GM12878 (cell line): ENCODE measurements around the gene ADAM15. TPM values are rescaled to one million over a fixed set of nuclear protein-coding genes. Genes with fewer than 3 reads are reported as not detected.

Source experiments
- BHLHE40 ChIP-seq, 2 experiments: fragments of 450-650 bp in 1 of 2; IDR thresholded peaks; 2 replicates each; pipeline ENCODE4 v1.6.1; 2011 to 2017; ENCODE audit warnings: low read depth in 2 of 2, borderline replicate concordance in 1 of 2, improper control_type of control experiment in 1 of 2, low read length in 1 of 2, mild to moderate bottlenecking in 1 of 2
- DPF2 ChIP-seq: fragments of 450-650 bp; IDR thresholded peaks from 2 replicates; pipeline ENCODE4 v1.6.1; 2017; ENCODE audit warnings: mild to moderate bottlenecking
- E4F1 ChIP-seq: fragments of 450-650 bp; IDR thresholded peaks from 2 replicates; pipeline ENCODE4 v1.6.1; 2018; ENCODE audit warnings: borderline replicate concordance, mild to moderate bottlenecking; ENCODE audit not compliant: partially characterized antibody
- ELK1 ChIP-seq: IDR thresholded peaks from 2 replicates; pipeline ENCODE4 v1.6.1; 2012; ENCODE audit warnings: low read depth, low read length, improper control_type of control experiment
- FOXK2 ChIP-seq: fragments of 450-650 bp; IDR thresholded peaks from 2 replicates; pipeline ENCODE4 v1.6.1; 2017; ENCODE audit warnings: mild to moderate bottlenecking, moderate library complexity
- GATAD2B ChIP-seq: fragments of 450-650 bp; conservative IDR thresholded peaks from 2 replicates; pipeline ENCODE4 v1.6.1; 2017; ENCODE audit warnings: low read depth, mild to moderate bottlenecking, moderate library complexity
- HDAC2 ChIP-seq: fragments of 200-600 bp; sonication (generic); IDR thresholded peaks from 2 replicates; pipeline ENCODE4 v1.6.1; 2017
- JUND ChIP-seq: IDR thresholded peaks from 2 replicates; pipeline ENCODE4 v1.6.1; 2012; ENCODE audit warnings: low read depth, mild to moderate bottlenecking, low read length, improper control_type of control experiment, moderate library complexity
- MEF2B ChIP-seq: fragments of 450-650 bp; IDR thresholded peaks from 2 replicates; pipeline ENCODE4 v1.6.1; 2018; ENCODE audit warnings: mild to moderate bottlenecking, moderate library complexity; ENCODE audit not compliant: partially characterized antibody, poor library complexity, severe bottlenecking
- POU2F2 ChIP-seq: IDR thresholded peaks from 3 replicates; pipeline ENCODE4 v1.6.1; 2011; ENCODE audit warnings: low read depth, mild to moderate bottlenecking, low read length, borderline replicate concordance
- REST ChIP-seq: IDR thresholded peaks from 2 replicates; pipeline ENCODE4 v1.6.1; 2012; ENCODE audit warnings: mild to moderate bottlenecking, low read depth, low read length
- SKIL ChIP-seq: fragments of 450-650 bp; IDR thresholded peaks from 2 replicates; pipeline ENCODE4 v1.6.1; 2017; ENCODE audit warnings: mild to moderate bottlenecking, low read depth, inconsistent platforms; ENCODE audit not compliant: poor library complexity, severe bottlenecking
- SPI1 ChIP-seq: IDR thresholded peaks from 2 replicates; pipeline ENCODE4 v1.6.1; 2011; ENCODE audit warnings: low read depth, mild to moderate bottlenecking, low read length, moderate library complexity, borderline replicate concordance; ENCODE audit not compliant: insufficient read depth
- YY1 ChIP-seq: IDR thresholded peaks from 2 replicates; pipeline ENCODE4 v1.6.1; 2011; ENCODE audit warnings: low read depth, mild to moderate bottlenecking, low read length
- ZNF217 ChIP-seq: fragments of 450-650 bp; IDR thresholded peaks from 2 replicates; pipeline ENCODE4 v1.6.1; 2017; ENCODE audit warnings: antibody characterized with exemption, mild to moderate bottlenecking
- polyA plus RNA-seq, 11 experiments: library from polyadenylated mRNA; depleted of rRNA in 4 of 11; unstranded in 6 of 11; stranded (reverse) in 5 of 11; fragments of >200 nt; fragmentation: Nextera tagmentation in 4 of 11; fragmentation: Illumina TruSeq in 1 of 11; extraction: Ambion mirVana in 4 of 11; extraction: Trizol in 1 of 11; gene quantifications; 1 replicate in 1 of 11; 2 replicates in 10 of 11; pipeline versions ENCODE4 v1.2.1 to v1.2.3, GENCODE V29; 2011 to 2016; ENCODE audit warnings: inconsistent platforms in 2 of 11, missing spikeins in 2 of 11, low read depth in 1 of 11
- total RNA-seq, 4 experiments: library from RNA; depleted of rRNA in 3 of 4; stranded (reverse); fragments of >200 nt in 3 of 4; fragmentation: Illumina TruSeq in 1 of 4; extraction: Trizol in 1 of 4; gene quantifications; 2 replicates each; pipeline versions ENCODE4 v1.2.1 to v1.2.3, GENCODE V29; 2013 to 2021

The ADAM15 gene
- total and polyA plus RNA-seq, 10 of the 15 experiments (the other 5 are each of a cell fraction or from before 2014, with no cell fraction given), result 0.29 to 38.8 (median 14.7) TPM

GRCh38 chr1:155061381-155062150 lies 10.4 kb downstream of the ADAM15 start (continued):
- TF ChIP-seq ELK1, result no peak
- TF ChIP-seq REST, result no peak
- TF ChIP-seq HDAC2, result no peak
- no peak for TF ChIP-seq ZNF217
- no peak for TF ChIP-seq JUND
- TF ChIP-seq E4F1, result no peak
- TF ChIP-seq SPI1, result peak; percentile 10; the same call in 1 of the 2 replicates
- no peak for TF ChIP-seq GATAD2B
- TF ChIP-seq DPF2, result peak; percentile 39; the same call in 1 of the 2 replicates
- peak; percentile 43 to 58; a peak in 2 of 4 replicates for TF ChIP-seq BHLHE40 (IDR thresholded peaks at IDR 0.05; ENCODE audit: borderline replicate concordance in 1 of 2, low read depth in 2 of 2, low read length in 1 of 2)
- TF ChIP-seq FOXK2, result peak; percentile 51
- peak; percentile 34 for TF ChIP-seq SKIL
- peak; percentile 80; the same call in 1 of the 3 replicates for TF ChIP-seq POU2F2
- TF ChIP-seq YY1, result peak; percentile 78
- TF ChIP-seq MEF2B, result peak; percentile 98
